GM18951 (cell line): ENCODE measurements around the gene PTPN1.

Experiments used
- POLR2A ChIP-seq: IDR thresholded peaks from 4 replicates; pipeline ENCODE4 v1.6.1; 2011; ENCODE audit warnings: mild to moderate bottlenecking; ENCODE audit not compliant: insufficient read length, insufficient read depth; ENCODE audit errors: extremely low read depth
- in situ Hi-C: fragments of 300-500 bp; cut with MboI; formaldehyde crosslinking; loops from one replicate; pipeline ENCODE4 v1.12.0; 2022; ENCODE audit warnings: low sequenced_read_pairs, mixed read lengths, inconsistent platforms; ENCODE audit not compliant: unreplicated experiment

PTPN1 gene

DNA sequence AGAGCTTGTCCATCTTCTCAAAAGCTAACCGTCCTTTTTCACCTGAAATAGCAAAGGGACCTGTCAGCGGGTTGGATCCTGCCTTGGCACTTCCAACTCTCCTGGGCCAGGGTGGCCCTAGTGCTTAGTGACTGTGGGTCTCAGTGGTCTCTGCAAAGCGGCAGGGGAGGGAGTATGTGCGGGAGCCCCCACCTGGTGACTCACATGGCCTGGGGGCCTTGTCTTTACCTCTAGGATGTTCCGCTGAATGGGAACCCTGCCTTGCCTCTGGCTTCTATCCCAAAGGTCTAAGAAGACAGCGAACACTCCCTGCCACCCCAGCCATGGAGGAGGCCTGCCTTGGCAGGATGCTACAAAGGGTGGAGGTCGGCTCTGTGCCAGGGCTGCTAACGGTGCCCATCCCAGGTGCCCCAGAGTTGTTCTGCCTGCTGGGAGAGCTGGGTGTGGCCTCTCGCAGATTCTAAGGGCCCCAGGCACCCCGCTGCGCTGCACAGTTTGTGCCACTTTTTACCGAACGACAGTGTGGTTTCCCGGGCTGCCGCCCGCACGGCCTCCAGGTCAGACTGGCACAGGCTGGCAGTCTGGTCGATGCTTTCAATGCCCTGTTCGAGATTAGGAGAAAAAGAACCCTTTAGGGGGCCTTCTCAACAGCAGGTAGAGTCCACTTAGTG lies 77.2 kb downstream of the PTPN1 start:
- TF ChIP-seq POLR2A = no peak
- in situ Hi-C loops = no loop called here

DNA sequence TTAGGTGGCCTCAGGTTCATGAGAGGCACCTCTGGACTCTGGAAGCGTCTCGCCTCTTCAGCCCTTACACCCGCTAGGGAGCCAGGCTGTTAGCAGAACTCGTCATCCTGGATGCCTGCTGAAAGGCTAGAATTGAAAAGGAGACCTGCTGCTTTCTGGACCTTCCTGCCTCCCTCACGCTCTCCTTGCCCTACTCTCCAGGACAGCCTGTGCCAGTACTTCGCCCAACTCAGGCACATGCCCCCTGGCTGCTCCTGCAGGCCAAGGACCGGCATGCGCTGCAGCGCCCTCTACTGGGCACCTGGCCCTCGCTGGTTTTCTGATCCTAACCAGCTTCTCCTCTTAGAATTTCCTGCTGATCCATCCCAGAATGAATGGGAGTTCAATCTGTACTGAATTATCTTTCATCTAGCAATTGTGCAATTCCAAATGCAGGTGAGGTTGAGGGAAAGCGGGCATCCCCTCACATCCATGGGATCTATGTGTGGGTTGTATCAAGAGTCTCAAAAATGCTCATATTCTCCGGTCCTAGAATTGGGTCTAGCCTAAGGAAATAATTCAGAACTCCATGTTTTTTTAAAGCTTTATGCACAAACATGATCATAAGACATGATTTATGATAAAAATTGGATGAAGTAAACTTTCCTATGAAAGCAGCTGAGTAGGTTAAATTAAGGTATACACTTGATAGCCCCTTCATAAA lies 78.0 kb downstream of the PTPN1 start:
- TF ChIP-seq POLR2A = no peak
- in situ Hi-C loops = no loop called here

DNA sequence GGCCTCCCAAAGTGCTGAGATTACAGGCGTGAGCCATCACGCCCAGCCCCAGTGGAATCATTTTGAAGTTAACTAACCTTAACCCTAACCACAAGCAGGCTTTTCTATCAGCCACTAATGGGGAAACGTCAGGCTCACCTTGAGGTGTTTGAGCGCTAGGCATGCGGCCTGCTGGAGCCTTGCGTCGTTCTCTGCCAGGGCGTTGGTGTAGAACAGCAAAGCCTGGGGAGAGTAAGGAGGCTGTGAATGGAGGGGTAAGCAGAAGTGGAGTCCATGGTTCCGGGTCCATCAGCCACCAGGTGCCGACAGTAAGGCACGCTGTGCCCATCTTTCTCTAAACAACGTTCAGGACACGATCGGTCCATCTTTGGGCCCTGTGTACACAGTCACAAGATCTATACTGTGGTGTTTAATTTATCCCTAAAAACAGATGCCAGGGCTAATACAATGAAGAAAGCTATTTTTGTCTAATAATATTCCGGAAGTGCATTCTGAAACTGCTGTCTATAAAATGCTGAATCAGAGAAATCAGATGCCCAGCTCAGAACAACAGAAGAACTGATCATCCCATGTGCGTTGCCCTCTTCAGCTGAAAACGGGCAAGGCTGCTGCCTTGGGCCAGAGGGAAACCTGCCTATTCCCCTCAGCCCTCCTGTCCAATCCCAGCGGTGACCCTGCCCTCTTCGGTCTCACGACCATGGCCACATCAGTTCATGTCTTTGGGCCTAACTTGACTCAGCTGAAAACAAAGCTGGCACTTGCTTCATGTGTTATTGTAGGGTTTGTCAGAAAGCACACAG lies 79.6 kb downstream of the PTPN1 start:
- in situ Hi-C loops = no loop called here
- TF ChIP-seq POLR2A = no peak

DNA sequence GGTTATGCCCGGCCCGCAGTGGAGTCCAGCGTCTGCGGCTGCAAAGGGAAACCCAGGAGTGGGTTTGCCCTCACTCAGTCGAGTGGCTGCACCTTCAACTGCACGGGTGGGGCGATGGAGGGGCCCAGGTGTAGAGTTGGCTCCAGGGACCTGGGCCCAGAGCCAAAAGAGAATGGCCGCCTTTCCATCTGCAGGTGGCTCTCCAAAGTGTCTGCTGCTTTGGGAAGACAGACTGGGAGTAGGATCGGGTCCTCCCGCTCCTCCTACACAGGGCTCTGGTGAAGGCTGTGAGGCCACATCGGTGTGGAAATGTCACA lies 80.1 kb downstream of the PTPN1 start:
- in situ Hi-C loops = no loop called here
- TF ChIP-seq POLR2A = no peak

DNA sequence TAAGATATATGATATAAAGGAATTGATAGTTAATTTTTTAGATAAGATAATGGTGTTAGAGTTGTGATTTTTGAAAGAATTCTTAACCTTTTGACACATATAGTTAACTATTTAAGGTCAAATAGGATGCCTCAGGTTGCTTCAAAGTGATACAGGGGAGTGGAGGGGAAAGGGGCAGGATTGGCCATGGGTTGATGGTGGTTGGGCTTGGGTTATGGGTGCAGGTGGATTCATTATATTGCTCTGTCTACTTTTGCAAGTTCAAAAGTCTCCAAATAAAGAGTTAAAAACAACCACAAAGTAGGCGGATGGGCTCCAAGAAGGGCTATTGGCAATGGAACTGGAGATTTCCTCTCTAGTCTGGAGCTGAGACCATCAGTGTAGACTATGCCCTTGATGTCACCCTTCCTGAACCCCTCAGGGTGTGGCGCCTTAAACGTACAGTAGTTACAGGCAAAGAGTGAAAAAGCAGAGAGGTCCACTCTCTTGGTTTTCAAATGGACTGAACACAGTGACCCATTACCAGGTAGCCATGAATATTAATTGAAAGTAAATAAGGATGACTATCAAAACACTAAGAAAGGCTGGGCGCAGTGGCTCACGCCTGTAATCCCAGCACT lies 81.2 kb downstream of the PTPN1 start:
- TF ChIP-seq POLR2A = no peak
- in situ Hi-C loops = no loop called here

DNA sequence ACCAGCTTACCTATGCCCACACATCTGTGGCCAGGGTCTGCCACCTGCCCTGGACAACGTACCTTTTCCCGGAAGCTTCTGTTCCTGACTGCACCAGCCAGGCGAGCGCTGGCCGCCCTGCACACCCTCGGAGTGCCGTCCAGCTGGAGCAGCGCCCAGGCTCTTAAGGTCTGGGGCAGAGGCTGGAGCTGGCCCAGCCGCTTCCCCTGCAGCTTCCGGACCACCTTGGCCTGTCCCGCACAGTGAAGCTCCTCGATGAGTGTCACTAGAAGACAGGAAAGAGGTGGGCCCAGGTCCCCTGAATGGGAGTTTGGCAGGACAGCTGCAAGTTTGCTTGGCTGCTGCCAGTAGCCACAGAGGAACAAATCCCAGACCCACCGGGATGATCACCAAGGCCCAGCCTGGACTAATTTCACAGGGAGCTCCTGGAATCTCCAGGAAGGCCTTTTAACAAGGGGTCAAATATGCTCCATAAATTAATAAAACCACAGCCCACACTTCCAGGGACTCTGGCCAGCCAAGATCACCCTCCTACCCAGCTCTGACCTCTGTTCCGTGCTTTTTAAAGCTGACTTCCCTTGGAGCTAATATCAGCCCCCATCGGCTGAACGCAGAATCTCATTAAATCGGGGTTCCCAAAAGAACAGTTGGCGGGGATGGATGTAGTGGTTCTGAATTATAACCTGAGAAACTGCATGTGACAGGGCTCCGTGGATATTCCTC lies 82.3 kb downstream of the PTPN1 start:
- in situ Hi-C loops = no loop called here
- TF ChIP-seq POLR2A = no peak

DNA sequence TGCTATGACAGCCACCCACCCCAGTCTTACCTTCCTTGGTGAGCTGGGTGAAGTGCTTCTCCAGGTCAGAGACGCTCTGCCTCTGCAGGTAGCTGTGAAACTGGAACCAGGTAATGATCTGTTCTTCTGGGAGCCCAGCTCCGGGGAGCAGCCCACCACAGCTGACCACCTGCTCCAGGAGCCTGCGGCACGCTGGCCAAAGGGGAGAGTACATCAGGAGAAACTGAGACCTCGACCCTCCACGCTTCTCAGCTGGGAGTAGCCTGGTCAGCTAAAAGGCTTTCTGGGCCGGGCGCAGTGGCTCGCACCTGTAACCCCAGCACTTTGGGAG lies 82.8 kb downstream of the PTPN1 start:
- no peak for TF ChIP-seq POLR2A
- in situ Hi-C loops = no loop called here

DNA sequence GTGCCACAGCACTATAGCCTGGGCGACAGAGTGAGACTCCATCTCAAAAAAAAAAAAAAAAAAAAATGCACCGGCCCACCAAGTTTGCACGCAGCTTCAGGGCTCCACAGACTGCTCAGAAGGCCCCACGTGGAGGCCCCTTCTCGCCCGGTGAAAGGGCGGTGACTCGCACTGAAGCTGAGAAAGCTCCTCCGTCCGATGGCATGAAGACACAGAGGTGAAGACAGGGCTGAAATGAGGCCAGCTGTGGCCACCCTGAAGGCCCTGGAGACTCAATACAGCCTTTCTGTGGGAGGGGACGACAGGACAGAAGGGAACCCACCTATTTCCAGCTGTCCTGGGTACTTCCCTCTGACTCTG lies 84.0 kb downstream of the PTPN1 start:
- in situ Hi-C loops = no loop called here
- TF ChIP-seq POLR2A = no peak

DNA sequence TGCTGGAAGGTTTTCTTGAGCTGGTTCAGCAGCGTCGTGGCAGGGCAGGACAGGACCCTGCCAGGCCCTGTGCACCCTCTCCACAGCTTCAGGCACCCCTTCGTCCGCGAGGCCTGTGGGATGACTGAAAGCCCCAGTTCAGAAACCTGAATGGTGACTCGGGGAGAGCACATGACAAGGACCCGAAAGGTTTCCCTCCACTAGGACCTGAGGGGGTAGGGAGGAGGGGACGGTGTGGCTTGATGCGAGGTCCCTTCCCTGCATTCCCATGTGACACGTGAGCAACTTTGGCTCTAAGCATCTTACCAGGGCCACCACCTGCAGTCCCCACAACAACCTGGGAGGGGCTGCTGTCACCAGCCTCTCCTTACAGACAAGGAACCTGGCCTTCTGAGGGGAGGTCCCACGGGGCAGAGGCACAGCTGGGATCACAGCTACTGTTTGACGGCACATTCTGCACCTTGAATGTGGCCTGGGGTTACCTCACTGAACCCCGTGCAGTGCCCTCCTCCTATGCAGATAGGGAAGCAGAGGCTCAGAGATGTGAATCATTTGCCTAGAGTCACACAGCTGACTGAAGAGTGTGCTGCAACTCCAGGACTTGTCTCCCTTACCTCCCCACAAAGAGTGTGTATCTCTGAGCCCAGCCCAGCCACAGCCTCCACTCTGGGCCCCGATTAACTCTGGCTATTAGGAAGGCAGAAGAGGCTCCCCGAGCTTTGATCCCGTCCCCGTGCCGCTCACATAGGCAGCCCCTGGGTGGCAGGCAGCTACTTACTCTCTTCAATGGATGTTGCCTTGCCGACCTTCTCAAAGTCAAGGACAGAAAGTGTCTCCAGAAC lies 84.6 kb downstream of the PTPN1 start:
- no peak for TF ChIP-seq POLR2A
- in situ Hi-C loops = no loop called here

DNA sequence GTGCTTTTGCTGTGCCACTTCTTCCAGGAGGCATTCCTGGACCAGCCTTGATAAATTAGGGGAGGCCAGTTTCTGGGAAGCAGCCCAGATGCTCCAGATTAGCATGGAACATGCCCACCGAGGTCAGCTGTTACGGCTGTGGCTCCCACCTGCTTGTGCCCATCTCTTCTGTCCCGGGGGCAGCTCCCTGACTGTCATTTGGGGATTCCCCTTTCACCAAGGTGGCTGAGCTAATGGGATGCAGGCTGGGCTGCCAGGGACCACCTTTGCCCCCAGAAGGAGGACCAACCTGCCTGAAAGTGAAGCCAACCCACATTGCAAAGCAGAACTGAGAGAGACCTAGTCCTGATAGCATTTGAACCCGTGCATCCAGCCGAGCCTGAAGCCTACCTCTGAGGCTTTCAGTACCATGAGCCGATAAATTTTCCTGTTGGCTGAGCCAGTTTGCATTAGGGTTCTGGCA lies 85.3 kb downstream of the PTPN1 start:
- in situ Hi-C loops = no loop called here
- TF ChIP-seq POLR2A = no peak

DNA sequence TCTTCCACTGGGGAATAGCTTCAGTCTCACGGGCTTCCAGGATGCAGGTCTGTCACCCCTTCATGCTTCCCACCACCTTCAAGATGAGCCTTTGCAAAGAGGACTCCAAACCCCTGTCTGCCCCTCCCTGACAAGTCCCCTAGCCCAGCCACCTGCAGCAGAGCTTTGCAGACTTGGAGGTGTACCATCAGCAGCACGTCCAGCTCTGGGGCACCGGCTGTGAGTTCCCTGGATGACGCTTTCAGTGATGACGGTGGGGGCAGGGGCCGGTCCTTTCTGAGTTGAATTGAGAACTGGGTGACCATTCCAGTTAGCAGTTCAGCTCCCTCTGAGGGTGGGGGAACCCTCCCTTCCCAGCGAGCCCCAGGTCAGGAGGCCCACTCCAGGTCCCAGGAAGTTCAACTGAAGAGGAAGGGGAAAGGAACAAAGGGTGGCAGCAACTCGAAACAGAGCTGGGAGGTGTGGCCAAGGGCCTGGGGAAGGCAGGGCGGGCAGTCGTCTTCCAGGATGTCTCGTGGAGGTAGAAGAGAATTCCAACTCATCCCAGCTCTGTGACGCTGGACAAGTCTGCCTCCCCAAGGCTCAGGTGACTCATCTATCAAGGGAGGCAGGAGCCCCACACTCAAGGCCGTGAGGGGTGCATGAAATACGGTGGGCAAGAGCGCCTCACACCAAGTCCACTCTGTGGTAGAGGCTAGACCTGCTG lies 86.0 kb downstream of the PTPN1 start:
- in situ Hi-C loops = no loop called here
- no peak for TF ChIP-seq POLR2A

DNA sequence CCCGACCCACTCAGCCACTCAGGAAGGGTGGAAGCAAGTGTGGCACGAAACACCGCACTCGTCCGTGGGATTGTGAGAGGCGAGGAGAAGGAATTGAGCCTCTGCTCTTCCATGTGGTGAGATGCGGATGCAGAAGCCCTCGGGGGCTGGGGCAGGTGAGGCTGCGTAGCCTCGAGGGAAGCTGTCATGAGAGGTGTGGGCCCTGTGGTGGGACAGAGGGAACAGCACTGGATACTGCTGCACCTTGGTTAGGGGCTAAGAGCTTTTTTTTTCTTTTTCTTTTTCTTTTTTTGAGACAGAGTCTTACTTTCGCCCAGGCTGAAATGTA lies 86.5 kb downstream of the PTPN1 start:
- in situ Hi-C loops = no loop called here
- TF ChIP-seq POLR2A = no peak
